OCI-LY3 (cell line): ENCODE data around the gene PAQR6.

Source experiments
- EZH2phosphoT487 ChIP-seq: fragments of 200-600 bp; shearing (Covaris generic); IDR thresholded peaks from 2 replicates; pipeline ENCODE4 v1.6.1; 2018; ENCODE audit warnings: antibody characterized with exemption, mixed run types, low read depth
- TF ChIP-seq, protein P1 (sequence below): fragments of 200-600, 300-600 bp; sonication (generic); IDR thresholded peaks from 2 replicates; pipeline ENCODE4 v1.5.1; 2014; ENCODE audit warnings: antibody characterized with exemption, low read length, low read depth

DNA sequence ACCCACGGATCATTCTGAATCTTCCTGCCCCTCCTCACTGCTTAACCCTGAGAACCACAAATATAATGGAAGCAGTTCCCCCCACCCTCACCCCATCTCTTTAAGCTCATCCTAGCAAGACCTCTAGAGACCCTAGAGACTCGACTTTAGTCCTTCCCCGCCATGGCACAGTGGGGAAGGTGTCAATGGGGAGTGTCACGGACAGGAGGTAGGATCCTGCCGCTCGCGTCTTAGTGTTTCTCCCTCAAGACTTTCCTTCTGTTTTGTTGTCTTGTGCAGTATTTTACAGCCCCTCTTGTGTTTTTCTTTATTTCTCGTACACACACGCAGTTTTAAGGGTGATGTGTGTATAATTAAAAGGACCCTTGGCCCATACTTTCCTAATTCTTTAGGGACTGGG is 35.7 kb downstream of the PAQR6 start:
- TF ChIP-seq, protein P1, sequence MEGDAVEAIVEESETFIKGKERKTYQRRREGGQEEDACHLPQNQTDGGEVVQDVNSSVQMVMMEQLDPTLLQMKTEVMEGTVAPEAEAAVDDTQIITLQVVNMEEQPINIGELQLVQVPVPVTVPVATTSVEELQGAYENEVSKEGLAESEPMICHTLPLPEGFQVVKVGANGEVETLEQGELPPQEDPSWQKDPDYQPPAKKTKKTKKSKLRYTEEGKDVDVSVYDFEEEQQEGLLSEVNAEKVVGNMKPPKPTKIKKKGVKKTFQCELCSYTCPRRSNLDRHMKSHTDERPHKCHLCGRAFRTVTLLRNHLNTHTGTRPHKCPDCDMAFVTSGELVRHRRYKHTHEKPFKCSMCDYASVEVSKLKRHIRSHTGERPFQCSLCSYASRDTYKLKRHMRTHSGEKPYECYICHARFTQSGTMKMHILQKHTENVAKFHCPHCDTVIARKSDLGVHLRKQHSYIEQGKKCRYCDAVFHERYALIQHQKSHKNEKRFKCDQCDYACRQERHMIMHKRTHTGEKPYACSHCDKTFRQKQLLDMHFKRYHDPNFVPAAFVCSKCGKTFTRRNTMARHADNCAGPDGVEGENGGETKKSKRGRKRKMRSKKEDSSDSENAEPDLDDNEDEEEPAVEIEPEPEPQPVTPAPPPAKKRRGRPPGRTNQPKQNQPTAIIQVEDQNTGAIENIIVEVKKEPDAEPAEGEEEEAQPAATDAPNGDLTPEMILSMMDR: no peak
- no peak for TF ChIP-seq EZH2phosphoT487
